ENCODE data around the gene S1PR1. TPM values are rescaled to one million over a fixed set of nuclear protein-coding genes. Genes with fewer than 3 reads are reported as not detected.
"Not testable (repeated sequence)": the region's sequence is repeated elsewhere in the genome, so short reads cannot be mapped to it uniquely, and the experiment has no call there.

S1PR1 gene
- total RNA-seq, 3 donors from 2014 or later: 28.2 to 133 (median 64.6) TPM

GRCh38 chr1:101199637-101199982, 37.2 kb upstream of the S1PR1 start:
- H3K36me3 ChIP-seq: no peaks in the 10 kb centered on the region
- no peak for DNase-seq (ENCODE audit: low spot score in 2 of 2)
- TF ChIP-seq, protein P1, sequence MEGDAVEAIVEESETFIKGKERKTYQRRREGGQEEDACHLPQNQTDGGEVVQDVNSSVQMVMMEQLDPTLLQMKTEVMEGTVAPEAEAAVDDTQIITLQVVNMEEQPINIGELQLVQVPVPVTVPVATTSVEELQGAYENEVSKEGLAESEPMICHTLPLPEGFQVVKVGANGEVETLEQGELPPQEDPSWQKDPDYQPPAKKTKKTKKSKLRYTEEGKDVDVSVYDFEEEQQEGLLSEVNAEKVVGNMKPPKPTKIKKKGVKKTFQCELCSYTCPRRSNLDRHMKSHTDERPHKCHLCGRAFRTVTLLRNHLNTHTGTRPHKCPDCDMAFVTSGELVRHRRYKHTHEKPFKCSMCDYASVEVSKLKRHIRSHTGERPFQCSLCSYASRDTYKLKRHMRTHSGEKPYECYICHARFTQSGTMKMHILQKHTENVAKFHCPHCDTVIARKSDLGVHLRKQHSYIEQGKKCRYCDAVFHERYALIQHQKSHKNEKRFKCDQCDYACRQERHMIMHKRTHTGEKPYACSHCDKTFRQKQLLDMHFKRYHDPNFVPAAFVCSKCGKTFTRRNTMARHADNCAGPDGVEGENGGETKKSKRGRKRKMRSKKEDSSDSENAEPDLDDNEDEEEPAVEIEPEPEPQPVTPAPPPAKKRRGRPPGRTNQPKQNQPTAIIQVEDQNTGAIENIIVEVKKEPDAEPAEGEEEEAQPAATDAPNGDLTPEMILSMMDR (IDR thresholded peaks at IDR 0.05): no peak
- TF ChIP-seq POLR2AphosphoS5 (IDR thresholded peaks at IDR 0.05): no peak
- TF ChIP-seq POLR2A (IDR thresholded peaks at IDR 0.05): no peak
- no peaks in the 10 kb centered on the region for H3K27me3 ChIP-seq
- no peak overlapping the region for H3K27ac ChIP-seq
- H3K9me3 ChIP-seq: no peaks in the 10 kb centered on the region
- intact Hi-C loops (cut with DNase I; ENCODE audit: low total_unique reads): no loop called here
- no peaks in the 10 kb centered on the region for H3K4me1 ChIP-seq
- no peak overlapping the region for H3K4me3 ChIP-seq

DNA sequence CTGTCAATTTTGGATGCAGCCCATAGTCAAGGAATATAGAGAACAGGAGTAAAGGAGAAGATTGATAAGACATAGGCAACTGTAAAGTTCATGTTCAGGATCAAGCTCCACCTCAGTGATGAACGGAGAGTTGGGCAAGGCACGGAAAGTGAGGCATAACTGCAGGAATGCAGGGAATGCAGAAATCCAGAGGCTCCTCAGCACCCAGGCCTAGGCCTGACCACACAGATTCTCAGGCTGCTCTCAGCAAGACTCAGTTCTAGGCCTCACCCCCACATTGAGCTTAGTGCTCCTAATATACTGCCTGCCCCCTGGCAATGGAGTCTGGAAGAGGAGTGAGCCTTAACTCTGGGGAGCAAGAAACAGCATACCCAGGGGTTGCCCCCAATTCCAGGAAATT, 36.3 kb upstream of the S1PR1 start:
- TF ChIP-seq POLR2AphosphoS5 (IDR thresholded peaks at IDR 0.05) (no peak), POLR2A (IDR thresholded peaks at IDR 0.05) (no peak)
- TF ChIP-seq, protein P1 (IDR thresholded peaks at IDR 0.05): no peak
- no peaks in the 10 kb centered on the region for H3K9me3 ChIP-seq
- DNase-seq (ENCODE audit: low spot score in 2 of 2): no peak
- H3K4me1 ChIP-seq: no peaks in the 10 kb centered on the region
- H3K4me3 ChIP-seq: no peak overlapping the region
- no peaks in the 10 kb centered on the region for H3K27me3 ChIP-seq
- no peak overlapping the region for H3K27ac ChIP-seq
- no peaks in the 10 kb centered on the region for H3K36me3 ChIP-seq
- intact Hi-C loops (cut with DNase I; ENCODE audit: low total_unique reads): no loop called here

- Histone ChIP-seq H3K27me3 (no peaks in the 10 kb centered on the region), H3K4me1 (no peaks in the 10 kb centered on the region), H3K9me3 (no peaks in the 10 kb centered on the region), H3K36me3 (no peaks in the 10 kb centered on the region), H3K4me3 (no peak overlapping the region), H3K27ac (no peak overlapping the region)
- TF ChIP-seq POLR2A (IDR thresholded peaks at IDR 0.05) (no peak), POLR2AphosphoS5 (IDR thresholded peaks at IDR 0.05) (no peak)
- TF ChIP-seq, protein P1 (IDR thresholded peaks at IDR 0.05): no peak
- no peak for DNase-seq (ENCODE audit: low spot score in 2 of 2)
- intact Hi-C loops (cut with DNase I; ENCODE audit: low total_unique reads): no loop called here
These were observed 32.8 kb upstream of the S1PR1 start for GRCh38 chr1:101203820-101204540.

DNA sequence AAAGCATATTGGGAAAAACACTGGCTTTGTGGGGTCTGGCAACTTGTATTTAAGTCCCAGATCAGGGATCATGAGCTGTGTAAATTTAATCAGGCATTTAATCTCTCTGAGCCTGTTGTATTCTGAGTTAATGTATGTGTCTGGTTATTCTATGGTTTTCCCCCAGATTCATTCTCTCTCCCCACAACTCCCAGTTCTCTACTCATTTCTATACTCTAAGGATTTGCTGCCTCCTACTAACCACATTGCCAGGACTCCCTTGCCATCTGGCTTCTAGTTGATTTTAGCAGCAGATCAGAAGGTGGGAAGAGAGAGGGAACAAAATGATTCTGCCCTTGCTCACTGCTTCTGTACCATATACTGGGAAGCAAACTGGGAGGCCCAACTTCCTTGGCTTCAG, 31.4 kb upstream of the S1PR1 start:
- no peak overlapping the region for H3K4me3 ChIP-seq
- intact Hi-C loops (cut with DNase I; ENCODE audit: low total_unique reads): no loop called here
- no peak overlapping the region for H3K27ac ChIP-seq
- no peaks in the 10 kb centered on the region for H3K36me3 ChIP-seq
- H3K27me3 ChIP-seq: no peaks in the 10 kb centered on the region
- no peaks in the 10 kb centered on the region for H3K9me3 ChIP-seq
- no peak for TF ChIP-seq POLR2AphosphoS5 (IDR thresholded peaks at IDR 0.05)
- DNase-seq (ENCODE audit: low spot score in 2 of 2): no peak
- H3K4me1 ChIP-seq: no peaks in the 10 kb centered on the region

DNA sequence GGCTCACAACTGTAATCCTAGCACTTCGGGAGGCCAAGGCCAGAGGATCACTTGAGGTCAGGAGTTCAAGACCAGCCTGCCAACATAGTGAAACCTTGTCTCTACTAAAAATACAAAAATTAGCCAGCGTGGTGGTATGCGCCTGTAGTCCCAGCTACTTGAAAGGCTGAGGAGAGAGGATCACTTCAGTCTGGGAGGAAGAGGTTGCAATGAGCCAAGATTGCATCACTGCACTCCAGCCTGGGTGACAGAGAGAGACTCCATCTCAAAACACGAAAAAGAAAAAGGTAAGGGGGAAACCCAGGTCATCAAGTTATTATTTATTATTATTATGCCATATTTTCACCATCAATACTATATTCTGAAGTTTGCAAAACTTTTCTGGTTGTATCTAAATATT, 30.7 kb upstream of the S1PR1 start:
- H3K4me1 ChIP-seq; H3K36me3 ChIP-seq; DNase-seq (ENCODE audit: low spot score in 2 of 2); H3K9me3 ChIP-seq; intact Hi-C loops (cut with DNase I; ENCODE audit: low total_unique reads); H3K27ac ChIP-seq; H3K4me3 ChIP-seq; H3K27me3 ChIP-seq: not testable (repeated sequence)

DNA sequence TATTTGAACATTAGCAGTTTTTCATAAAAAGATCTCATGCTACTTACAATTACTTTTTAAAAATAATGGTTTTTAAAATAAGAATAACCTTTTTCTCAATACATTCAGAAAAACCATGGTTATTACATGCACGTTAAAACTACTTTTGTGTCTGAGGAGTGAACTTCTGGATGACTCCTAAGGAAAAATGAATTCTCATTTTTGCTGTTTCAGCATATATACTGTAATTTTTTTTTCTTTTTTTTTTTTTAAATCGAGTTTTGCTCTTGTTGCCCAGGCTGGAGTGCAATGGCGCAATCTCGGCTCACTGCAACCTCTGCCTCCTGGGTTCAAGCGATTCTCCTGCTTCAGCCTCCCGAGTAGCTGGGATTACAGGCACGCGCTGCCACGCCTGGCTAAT, 29.5 kb upstream of the S1PR1 start:
- intact Hi-C loops (cut with DNase I; ENCODE audit: low total_unique reads); H3K36me3 ChIP-seq; H3K9me3 ChIP-seq; DNase-seq (ENCODE audit: low spot score in 2 of 2); H3K27ac ChIP-seq; H3K4me1 ChIP-seq; H3K27me3 ChIP-seq; H3K4me3 ChIP-seq: not testable (repeated sequence)

GRCh38 chr1:101207891-101208290, 28.9 kb upstream of the S1PR1 start:
- TF ChIP-seq, protein P1 (IDR thresholded peaks at IDR 0.05): no peak
- TF ChIP-seq POLR2A (IDR thresholded peaks at IDR 0.05) (no peak), POLR2AphosphoS5 (IDR thresholded peaks at IDR 0.05) (no peak)
- Histone ChIP-seq H3K36me3 (no peaks in the 10 kb centered on the region), H3K4me1 (no peaks in the 10 kb centered on the region), H3K27me3 (no peaks in the 10 kb centered on the region), H3K27ac (no peak overlapping the region), H3K4me3 (no peak overlapping the region), H3K9me3 (no peaks in the 10 kb centered on the region)
- DNase-seq (ENCODE audit: low spot score in 2 of 2): no peak
- intact Hi-C loops (cut with DNase I; ENCODE audit: low total_unique reads): loop anchor here (1.0 kb wide), 1 partner anchor 12 kb away; no protein-coding TSS in a partner anchor

Data from breast epithelium (tissue), 4 donors.